ENCODE measurements around the gene LDLRAD4.

The LDLRAD4 gene

DNA sequence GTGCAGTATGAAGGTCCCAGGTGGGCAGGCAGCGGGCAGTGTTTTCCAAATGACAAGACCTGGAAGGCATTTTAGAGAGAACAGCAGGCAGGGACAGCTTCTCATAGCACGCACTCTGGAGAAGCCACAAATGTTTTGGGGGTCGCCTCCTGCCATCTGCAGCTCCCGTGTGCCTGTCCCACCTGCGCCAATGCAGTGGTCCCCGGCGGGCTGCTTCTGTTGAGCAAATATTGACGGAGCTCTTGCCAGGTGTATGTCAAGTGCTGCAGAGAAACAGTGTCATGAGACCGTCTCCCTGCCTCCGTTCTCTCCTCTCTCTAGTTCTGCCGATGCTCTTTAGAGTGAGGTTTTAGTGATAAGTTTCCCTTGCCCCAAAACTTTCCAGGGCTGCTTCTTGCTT, 174.8 kb downstream of the LDLRAD4 start:
- DNase-seq: no peak

DNA sequence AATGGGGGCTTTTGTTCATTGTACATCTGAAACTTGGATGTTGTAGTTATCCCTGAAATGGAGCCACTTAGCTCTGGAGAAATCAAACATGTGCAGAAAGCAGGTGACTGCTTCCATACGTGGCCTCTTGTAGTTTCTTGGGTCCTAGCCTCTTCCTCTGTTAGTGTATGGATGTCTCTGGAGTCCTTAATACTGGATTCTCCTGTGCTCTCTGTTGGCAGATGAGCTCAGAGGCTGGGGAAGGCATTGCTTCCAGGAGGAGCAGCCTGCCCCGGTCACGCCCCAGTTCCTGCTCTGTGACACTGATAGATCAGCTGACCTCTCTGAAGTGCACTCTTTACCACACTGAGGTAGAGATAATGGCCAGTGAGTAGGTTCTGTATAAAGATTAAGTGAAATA, 176.2 kb downstream of the LDLRAD4 start:
- no peak for DNase-seq

DNA sequence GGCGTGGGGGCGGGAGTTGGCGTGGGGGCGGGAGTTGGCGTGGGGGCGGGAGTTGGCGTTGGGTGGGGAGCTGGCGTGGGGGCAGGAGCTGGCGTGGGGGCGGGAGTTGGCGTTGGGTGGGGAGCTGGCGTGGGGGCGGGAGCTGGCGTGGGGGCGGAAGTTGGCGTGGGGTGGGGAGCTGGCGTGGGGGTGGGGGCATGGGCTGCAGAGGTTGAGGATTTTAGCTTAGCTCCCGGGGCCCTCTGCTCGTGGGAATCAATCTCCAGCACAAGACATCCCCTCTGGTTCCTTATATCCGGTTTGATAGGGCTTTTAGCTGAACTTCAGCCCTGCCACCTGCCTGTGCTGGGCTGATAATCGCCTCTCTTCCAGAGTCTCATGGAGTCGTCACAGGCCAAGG, 177.0 kb downstream of the LDLRAD4 start:
- no peak for DNase-seq

DNA sequence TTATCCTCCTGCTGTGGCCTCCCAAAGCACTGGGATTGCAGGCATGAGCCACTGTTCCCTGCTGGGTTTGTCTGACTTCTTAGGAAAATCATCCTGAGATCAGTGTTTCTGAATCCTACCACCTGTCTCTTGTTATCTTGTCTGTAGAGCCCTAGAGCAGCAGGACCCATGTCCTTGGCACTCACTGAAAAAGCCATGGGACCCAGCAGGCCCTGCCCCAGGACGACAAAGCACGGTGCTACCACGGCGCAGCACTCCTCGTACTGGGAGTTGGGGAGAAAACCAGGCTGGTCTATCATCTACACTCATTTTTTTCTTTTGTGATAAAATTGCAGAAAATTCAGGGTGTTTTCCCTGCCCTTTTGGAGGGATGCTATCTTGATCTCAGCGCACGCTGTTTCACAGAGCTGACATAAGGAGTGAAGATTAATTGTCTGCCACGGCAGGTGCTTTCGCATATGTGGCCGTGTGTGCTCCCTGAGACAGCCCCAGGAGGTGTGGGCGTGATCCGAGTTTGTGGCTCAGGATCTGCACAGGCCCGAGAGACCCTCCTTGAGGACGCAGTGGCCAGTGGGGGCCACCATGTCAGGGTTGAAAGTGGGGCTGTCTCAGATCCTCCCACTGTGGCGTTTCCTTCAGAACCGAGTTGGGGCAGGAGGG, 179.1 kb downstream of the LDLRAD4 start:
- DNase-seq: no peak

DNA sequence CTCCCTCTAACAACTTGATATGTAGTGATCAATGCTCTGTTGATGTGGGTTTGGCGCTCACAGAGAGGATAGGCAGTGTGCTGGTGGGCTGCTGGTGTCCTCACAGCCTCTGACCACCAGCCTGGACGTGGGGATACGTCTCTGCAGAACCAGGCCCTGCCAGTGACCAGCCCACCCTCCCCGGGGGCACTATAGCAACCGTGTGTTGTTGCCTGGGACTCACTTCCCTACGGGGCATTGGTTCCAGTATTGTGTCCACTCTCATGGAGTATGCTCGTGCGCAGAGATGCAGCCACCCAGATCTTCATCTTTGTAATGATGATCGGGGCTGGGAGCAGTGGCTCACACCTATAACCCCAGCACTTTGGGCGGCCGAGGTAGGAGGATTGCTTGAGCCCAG, 180.1 kb downstream of the LDLRAD4 start:
- no peak for DNase-seq

DNA sequence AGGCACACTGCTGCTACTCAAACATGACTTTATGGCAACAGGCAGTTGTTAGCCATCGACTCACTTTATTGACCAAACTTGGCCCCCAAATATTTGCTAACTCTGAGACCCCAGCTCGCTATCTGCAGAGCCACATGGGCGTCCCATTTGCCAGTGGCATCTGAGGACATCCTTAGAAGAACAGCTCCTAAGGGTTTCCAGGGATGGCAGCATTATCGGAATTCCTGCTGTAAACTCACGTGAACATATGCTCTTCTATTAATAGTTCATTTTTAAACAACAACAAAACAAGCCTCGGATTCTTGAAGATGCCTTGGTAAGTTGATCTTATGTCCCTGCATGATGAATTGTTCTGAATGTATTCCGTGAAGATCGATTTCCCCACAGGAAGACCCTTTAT, 181.0 kb downstream of the LDLRAD4 start:
- DNase-seq: no peak

DNA sequence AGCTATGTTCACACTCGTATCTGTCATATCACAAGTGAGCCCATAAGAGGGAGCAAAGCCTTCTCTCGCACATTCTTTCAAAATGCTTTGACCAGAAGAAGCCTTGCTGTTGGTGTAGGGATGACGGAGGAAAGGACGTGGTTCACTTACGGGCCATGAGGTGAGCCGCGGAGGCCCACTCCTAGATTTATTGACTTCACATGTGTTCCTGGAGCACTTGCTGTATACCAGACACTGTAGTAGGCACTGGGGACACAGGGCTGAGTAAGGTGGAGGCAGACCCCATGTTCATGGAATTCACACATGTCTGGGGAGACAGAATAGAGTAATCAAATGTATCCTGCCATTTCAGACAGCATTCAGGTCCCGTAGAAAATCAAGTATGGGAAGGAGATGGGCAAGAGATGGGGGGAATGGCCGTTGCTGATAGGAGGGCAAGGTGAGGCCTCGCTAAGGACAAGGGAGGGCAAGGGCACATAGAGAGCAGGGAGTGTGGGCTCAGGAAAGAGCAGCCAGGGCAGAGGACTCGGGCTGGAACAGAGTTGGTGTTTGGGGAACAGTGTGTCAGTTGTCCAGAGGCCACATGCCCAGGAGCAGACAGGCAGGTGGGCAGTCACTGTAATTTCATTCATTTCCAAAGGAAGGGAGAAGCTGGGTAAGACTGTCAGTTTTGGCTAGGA, 182.2 kb downstream of the LDLRAD4 start:
- no peak for DNase-seq

DNA sequence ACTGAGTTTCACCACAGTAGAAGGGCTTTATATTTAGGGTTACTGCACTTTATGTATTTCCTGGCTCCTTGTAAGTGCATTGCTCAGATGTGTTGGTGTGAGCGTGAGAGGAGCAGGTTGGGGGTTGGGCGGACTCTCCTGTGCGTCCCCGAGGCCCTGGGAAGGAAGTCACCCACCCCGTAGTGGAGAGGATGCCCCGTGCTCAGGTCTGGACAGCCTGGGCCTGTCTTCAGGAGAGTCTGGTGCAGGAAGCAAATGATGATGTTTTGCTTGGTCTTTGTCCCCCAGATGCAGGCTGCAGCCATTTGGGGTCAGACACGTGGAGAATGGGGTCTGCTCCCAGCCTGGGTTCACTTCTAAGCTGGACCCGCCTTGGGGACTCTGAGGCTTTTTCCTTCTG, 182.8 kb downstream of the LDLRAD4 start:
- no peak for DNase-seq

DNA sequence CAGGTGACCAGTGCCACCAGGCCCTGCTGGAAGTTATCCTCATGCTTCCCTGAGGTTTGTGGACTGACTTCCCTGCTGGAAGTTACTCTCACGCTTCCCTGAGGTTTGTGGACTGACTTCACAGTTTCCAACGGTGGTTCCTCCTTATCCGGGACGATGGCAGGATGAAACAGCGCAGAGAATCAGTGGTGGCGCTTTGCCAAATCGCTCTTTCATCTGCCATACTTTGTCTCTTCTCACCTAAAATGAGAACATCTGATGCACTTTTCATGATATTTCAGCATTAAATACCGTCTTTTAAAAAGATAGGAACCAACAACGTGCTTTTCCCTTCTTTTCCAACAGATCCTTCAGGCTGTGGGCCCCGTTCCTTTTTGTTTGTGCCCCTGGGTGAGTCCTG, 183.3 kb downstream of the LDLRAD4 start:
- no peak for DNase-seq

DNA sequence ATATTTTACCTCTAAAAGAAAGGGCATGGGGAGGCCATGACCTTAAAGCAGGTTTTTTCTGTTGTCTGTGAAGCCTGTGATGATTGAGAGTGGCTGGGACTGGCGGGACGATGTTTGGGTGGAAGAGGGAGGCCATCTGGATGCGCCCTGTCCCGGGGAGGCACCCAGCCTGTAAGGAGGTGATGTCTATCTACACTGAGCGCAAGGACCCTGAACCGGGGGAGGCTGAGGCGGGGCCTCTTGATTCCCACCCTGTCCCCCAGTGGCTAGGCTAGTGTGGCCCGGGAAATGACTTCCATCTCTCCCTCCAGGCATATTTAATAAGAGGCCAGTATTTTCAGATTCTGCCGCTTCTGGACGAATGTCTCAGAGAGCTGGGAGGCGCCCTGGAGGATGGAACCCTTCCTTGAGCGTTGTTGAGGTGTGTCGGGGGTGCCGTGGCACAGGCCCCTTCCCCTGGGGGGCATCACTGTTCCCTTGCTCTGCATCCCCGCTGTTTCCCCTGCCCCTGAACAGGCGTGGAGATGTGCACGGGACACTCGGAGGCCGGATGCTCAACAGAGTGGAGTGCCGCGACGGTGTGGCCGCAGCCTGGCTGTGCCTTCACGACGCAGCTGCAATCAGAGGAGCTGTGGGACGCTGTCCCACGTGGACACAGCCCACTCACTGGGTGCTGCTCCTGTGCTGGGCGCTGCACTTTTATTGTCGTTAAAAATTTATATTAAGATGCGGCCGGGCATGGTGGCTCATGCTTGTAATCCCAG, 185.4 kb downstream of the LDLRAD4 start:
- no peak for DNase-seq

DNA sequence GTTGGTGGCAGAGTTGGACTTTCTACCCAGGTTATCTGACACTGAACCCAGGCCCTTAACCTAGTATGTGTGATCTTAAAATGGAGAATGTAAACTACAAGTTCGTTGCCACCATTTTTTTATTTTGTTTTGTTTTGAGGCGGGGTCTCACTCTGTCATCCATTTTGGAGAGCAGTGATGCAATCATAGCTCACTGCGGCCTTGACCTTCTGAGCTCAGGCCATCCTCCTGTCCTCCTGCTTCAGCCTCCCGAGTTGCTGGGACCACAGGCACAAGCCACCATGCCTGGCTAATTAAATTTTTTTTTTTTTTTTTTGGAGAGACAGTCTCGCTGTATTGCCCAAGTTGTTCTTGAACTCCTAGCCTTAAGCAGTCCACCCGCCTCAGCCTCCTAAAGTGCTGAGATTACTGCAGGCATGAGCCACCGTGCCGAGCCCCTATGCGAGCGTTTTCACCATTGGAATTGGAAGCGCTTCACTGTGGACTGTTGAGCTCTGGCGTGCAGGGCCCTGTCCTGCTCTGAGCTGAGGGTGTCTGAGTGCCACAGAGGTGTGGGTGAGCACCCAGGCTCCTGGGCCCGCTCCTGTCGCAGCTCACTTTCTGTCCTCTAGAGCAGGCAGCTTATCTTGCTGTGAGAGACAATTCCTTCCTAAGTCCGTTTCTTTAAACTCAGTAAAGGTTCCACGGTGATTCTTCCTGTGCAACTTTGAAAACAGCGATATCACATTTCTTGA, 186.9 kb downstream of the LDLRAD4 start:
- DNase-seq: no peak

DNA sequence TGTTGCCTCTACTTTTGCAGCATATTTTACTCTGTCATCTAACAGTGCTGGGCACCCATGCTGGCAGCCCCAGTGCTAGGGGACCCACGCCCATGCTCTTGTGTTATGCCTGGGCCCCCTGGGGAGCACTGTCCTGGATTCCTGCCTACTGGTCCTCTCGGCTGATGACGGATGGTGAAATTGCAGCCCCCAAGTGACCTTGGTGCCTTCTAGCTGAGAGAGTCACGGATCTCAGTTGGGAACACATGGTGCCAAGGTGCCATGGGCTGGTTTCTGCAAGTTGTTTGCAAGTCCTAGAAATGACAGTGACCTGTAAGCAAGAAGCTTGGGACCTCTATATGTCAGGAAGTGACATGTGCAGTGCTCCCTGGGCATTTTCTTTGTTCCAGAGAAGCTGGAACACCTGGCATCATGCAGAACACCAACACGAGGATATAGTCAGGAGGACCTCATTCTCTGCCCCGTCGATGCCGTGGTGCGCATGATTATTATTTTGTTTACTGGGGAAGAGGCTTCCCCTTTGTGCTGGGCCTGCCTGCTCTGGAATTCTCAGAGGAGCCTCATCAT, 187.6 kb downstream of the LDLRAD4 start:
- DNase-seq: no peak

DNA sequence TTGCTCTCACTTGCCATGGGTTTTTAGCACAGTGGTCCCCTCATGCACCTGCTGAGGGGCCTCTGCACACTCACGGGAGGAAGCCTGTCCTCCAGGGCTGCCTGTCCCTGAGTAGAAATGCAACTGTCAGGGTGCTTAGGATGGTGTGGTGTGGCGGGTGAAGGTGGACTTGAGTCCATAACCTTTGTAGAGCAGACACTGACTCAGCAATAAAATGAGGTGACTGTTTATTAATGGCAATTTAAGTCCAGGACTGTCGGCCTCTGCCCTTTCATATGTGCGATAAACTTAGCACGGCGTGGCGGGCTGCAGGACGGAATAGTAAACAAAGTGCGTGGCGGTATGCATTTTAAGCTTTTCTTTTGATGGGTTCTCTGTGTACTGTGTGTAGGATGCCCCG, 188.2 kb downstream of the LDLRAD4 start:
- DNase-seq: no peak

DNA sequence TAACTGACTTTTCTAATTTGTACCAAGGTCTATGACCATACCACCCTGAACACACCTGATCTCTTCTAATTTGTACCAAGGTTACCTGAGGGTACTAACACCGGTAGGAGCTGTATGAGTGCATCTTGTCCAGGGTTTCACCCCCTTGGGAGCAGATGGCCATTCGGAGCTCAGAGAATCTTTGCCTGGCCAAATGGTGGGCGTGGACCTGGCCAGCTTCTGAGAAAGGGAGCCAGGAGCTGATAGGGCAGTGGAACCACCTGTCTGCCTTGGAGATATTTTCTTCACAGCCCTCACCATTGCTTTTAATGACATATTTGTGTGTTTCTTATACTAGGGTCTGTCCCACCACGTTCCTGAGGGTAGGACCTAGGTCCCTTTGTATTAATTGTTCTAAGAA, 188.9 kb downstream of the LDLRAD4 start:
- no peak for DNase-seq

DNA sequence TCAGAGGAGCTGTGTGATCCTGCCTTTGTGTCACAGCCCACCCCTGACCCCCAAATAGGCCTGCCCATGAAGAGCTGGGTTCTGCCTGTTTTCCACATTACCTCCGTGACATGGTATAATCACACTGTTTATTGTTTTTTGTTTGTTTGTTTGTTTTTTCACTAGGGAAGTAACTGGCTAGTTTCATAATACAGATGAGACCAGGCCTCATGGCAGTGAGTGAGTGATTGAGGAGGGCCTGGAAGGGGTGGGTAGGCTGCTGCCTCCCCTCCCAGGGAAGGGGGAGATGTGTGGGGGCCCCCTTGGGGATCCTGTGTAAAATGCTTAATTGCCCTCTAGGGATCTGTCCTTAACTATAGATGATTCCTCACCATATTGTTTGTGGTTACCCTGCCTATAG, 190.5 kb downstream of the LDLRAD4 start:
- DNase-seq: no peak

DNA sequence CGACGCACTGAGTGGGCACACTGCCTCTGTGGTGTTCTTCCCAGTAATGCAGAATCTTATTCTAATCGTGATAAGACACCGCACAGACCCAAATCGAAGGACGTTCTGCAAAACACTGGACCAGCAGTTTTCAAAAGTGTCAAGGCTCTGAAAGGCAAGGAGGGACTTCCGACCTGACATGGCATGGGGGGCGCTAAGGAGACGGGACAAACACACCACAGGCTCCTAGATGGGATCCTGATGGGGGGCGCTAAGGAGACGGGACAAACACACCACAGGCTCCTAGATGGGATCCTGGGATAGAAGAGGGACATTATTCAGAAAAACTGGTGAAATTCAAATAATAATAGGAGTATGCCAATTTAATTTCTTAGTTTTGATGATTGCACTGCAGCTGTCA, 191.4 kb downstream of the LDLRAD4 start:
- no peak for DNase-seq

DNA sequence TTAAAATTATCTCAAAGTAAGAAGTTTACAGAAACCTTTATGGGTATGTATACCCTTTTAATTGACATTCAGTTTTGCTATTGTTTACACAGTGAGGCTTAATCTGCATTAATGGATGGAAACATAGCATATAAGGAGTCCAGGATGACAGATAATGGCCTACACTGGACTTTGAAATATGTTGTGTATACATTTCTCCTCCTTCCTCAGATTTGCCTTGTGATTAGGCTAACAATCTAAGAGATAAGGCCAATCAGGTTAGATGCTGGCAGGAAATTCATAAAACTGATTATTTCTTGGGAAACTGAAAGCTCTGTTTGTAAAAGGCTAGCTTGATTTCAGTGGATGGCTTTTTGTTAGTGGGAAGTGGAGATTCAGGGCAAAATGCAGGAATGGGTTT, 191.9 kb downstream of the LDLRAD4 start:
- DNase-seq: no peak

DNA sequence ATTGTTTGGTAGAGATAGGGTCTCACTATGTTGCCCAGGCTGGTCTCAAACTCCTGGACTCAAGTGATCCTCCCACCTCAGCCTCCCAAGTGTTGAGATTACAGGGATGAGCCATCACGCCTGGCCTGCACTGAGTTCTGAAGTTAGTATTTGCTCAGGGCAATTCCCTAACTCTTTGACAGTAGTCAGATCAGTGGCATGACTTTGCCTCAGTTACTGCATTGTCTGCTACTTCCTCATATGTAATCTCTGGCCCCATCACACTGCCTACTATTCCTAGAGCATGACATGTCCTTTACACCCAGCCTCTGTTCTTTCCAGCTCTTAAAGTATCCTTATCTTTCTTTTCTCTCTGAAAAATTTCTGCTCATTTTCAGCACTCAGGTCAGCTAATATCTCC, 193.5 kb downstream of the LDLRAD4 start:
- no peak for DNase-seq

DNA sequence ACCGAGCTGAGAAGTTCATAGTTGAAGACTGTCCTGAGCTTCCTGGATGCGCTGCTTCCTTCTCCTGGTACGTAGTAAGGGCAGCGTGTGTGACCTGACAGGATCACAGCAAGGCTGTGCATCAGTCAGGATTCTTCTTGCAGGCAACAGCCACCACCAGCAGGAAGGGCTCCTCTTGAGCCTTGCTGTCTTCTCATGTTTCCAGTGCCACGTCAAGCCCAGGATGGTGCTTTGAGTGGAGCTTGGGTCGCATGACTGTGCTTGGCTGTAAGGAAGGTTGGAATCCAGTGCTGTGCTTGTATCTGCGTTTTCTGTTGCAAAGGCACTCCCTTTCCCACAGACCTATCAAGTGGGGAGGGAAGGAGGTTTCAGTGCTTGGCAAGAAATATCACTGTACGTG, 194.3 kb downstream of the LDLRAD4 start:
- DNase-seq: no peak

DNA sequence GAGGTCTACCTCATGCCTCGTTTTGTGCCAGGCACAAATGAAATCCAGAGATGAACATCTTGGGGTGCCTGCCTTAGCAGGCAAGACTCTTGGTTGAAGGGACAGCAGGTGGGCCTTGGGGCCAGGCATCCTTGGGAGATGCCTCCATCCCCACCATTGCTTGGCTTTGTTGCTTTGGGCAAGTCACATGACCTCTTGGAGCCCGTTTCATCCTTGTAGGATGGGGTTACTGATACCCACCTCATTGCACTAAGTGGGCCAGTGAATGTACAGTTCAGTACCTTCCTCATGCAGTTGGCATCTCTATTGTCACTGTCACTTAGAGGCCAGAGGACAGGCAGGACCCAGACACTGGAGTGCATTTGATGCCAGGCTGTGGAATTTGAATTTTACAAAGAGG, 195.5 kb downstream of the LDLRAD4 start:
- DNase-seq: no peak

DNA sequence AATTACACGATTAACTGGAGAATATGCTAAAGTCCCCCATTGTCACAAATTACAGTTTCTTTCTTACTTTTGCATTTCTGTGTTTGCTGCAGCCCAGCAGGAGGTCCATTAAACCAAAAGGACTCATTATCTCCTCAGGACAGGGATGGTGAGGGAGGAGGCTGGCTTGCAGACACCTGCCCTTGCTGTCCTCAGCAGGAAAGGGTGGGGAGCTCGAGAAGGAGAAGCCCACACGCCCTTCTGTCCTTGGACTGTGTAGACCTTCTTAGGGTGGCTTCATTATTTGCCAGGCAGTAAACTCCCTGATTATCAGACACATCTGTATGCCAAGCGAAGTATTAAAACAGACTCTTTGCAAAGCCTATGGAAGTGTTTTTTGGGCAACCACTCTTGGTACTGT, 196.0 kb downstream of the LDLRAD4 start:
- no peak for DNase-seq

DNA sequence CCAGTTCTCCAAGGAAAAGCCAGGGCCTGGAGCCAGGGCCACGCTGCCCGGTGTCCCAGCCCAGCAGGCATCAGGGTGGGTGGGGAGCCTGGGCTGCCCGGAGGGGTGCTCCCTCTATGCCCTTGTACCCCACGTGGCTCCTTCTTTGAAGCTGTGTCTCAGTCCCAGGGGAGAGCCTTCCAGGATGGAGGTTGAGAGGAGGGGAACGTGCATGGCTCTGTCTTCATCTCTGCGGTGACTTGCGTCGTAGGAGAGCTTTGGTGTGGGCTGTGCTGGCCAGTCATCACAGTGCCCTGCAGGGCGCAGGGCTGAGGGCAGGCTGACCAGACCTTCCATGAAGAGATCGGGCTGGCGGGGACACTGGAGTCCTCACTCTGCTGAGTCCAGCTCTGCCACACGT, 197.2 kb downstream of the LDLRAD4 start:
- no peak for DNase-seq

DNA sequence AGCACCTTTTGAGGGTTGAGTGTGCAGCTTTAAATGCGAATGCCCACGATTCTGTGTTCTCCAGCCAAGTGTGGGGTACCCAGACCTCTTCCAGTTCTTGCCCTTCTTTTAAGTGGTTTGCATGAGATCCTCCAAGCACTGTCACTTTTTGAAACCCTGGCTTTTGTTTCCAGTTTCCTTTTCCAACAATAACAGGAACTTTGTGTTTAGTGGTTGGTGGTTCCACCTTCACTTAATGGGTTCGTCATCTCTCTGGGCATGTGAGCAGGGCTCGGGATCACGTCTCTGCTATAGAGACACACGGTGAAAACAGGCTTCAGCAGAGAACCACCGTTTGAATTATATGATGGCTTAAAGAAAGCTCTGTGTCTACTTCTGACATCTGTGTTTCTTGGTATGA, 197.6 kb downstream of the LDLRAD4 start:
- DNase-seq: no peak

Measured in stimulated activated CD4-positive, alpha-beta T cell treated with anti-CD3 and anti-CD28 coated beads, Interleukin-1b, Interleukin-23, amount 100 ng/mL, for 48 hours (primary cell).